Measurements from ENCODE around the gene STK32B. TPM values are rescaled to one million over a fixed set of nuclear protein-coding genes. Genes with fewer than 3 reads are reported as not detected.

STK32B gene
- total RNA-seq, 2 donors from 2014 or later: 0.09 to 7.3 TPM

- Histone ChIP-seq H3K9me3 (no peaks in the 10 kb centered on the region), H3K36me3 (no peaks in the 10 kb centered on the region), H3K4me1 (replicated peaks) (no peaks in the 10 kb centered on the region), H3K27me3 (replicated peaks; ENCODE audit: insufficient read depth) (no peaks in the 10 kb centered on the region), H3K4me3 (no peak overlapping the region), H3K27ac (no peak overlapping the region)
- 83% methylated on average over 8 of the region's 8 CpGs for WGBS
- no peak for TF ChIP-seq CTCF (IDR thresholded peaks at IDR 0.05)
- TF ChIP-seq POLR2A (IDR thresholded peaks at IDR 0.05): no peak
- TF ChIP-seq POLR2AphosphoS5 (IDR thresholded peaks at IDR 0.05): no peak
- intact Hi-C loops (cut with DNase I): no loop called here
- no peak for DNase-seq (ENCODE audit: low spot score)
Observed at GRCh38 chr4:5029447-5029846, 21.8 kb upstream of the STK32B start.

- intact Hi-C loops (cut with DNase I): no loop called here
- DNase-seq (ENCODE audit: low spot score): no peak
- no peak overlapping the region for H3K27ac ChIP-seq
- no peaks in the 10 kb centered on the region for H3K36me3 ChIP-seq
- no peak overlapping the region for H3K4me3 ChIP-seq
- WGBS: 71% methylated on average over 4 of the region's 4 CpGs
- no peaks in the 10 kb centered on the region for H3K4me1 ChIP-seq (replicated peaks)
- H3K27me3 ChIP-seq (replicated peaks; ENCODE audit: insufficient read depth): no peaks in the 10 kb centered on the region
- H3K9me3 ChIP-seq: no peaks in the 10 kb centered on the region
- no peak for TF ChIP-seq POLR2A (IDR thresholded peaks at IDR 0.05)
Observed at GRCh38 chr4:5030221-5030620, 21.1 kb upstream of the STK32B start.

- Histone ChIP-seq H3K27ac (no peak overlapping the region), H3K36me3 (no peaks in the 10 kb centered on the region), H3K4me3 (no peak overlapping the region), H3K4me1 (replicated peaks) (no peaks in the 10 kb centered on the region), H3K27me3 (replicated peaks; ENCODE audit: insufficient read depth) (no peaks in the 10 kb centered on the region), H3K9me3 (no peaks in the 10 kb centered on the region)
- no peak for DNase-seq (ENCODE audit: low spot score)
- intact Hi-C loops (cut with DNase I): no loop called here
- TF ChIP-seq POLR2AphosphoS5 (IDR thresholded peaks at IDR 0.05) (no peak), POLR2A (IDR thresholded peaks at IDR 0.05) (no peak), CTCF (IDR thresholded peaks at IDR 0.05) (no peak)
- 96% methylated on average over 3 of the region's 3 CpGs for WGBS
Observed at GRCh38 chr4:5030927-5031326, 20.4 kb upstream of the STK32B start.

- no peaks in the 10 kb centered on the region for H3K4me1 ChIP-seq (replicated peaks)
- H3K36me3 ChIP-seq: no peaks in the 10 kb centered on the region
- no peaks in the 10 kb centered on the region for H3K27me3 ChIP-seq (replicated peaks; ENCODE audit: insufficient read depth)
- no peaks in the 10 kb centered on the region for H3K9me3 ChIP-seq
- TF ChIP-seq POLR2A (IDR thresholded peaks at IDR 0.05) (no peak), POLR2AphosphoS5 (IDR thresholded peaks at IDR 0.05) (no peak)
- WGBS: 68% methylated on average over 5 of the region's 5 CpGs
- intact Hi-C loops (cut with DNase I): no loop called here
- H3K27ac ChIP-seq: no peak overlapping the region
- no peak overlapping the region for H3K4me3 ChIP-seq
- DNase-seq (ENCODE audit: low spot score): no peak
Observed at GRCh38 chr4:5032813-5033212, 18.5 kb upstream of the STK32B start.

- H3K27ac ChIP-seq: no peak overlapping the region
- no peak overlapping the region for H3K4me3 ChIP-seq
- H3K36me3 ChIP-seq: no peaks in the 10 kb centered on the region
- no peaks in the 10 kb centered on the region for H3K9me3 ChIP-seq
- no peaks in the 10 kb centered on the region for H3K27me3 ChIP-seq (replicated peaks; ENCODE audit: insufficient read depth)
- no peaks in the 10 kb centered on the region for H3K4me1 ChIP-seq (replicated peaks)
- 29% methylated on average over 10 of the region's 10 CpGs for WGBS
- intact Hi-C loops (cut with DNase I): no loop called here
- TF ChIP-seq POLR2A (IDR thresholded peaks at IDR 0.05): no peak
- no peak for TF ChIP-seq CTCF (IDR thresholded peaks at IDR 0.05)
- no peak for TF ChIP-seq POLR2AphosphoS5 (IDR thresholded peaks at IDR 0.05)
- no peak for DNase-seq (ENCODE audit: low spot score)
Observed at GRCh38 chr4:5033281-5033841, 17.9 kb upstream of the STK32B start.

- WGBS: 31% methylated on average over 8 of the region's 8 CpGs
- Histone ChIP-seq H3K4me1 (replicated peaks) (no peaks in the 10 kb centered on the region), H3K36me3 (no peaks in the 10 kb centered on the region), H3K27me3 (replicated peaks; ENCODE audit: insufficient read depth) (no peaks in the 10 kb centered on the region), H3K27ac (no peak overlapping the region), H3K9me3 (no peaks in the 10 kb centered on the region), H3K4me3 (no peak overlapping the region)
- TF ChIP-seq CTCF (IDR thresholded peaks at IDR 0.05) (no peak), POLR2A (IDR thresholded peaks at IDR 0.05) (no peak), POLR2AphosphoS5 (IDR thresholded peaks at IDR 0.05) (no peak)
- intact Hi-C loops (cut with DNase I): no loop called here
- DNase-seq (ENCODE audit: low spot score): no peak
Observed at GRCh38 chr4:5034206-5034605, 17.1 kb upstream of the STK32B start.
